Measurements from ENCODE around the gene TNNT3. TPM values are rescaled to one million over a fixed set of nuclear protein-coding genes. Genes with fewer than 3 reads are reported as not detected.
"Not testable (repeated sequence)": the region's sequence is repeated elsewhere in the genome, so short reads cannot be mapped to it uniquely, and the experiment has no call there.

Gene TNNT3
- total and polyA plus RNA-seq, 8 donors = 0.24 to 6.6 (median 1.1) TPM

DNA sequence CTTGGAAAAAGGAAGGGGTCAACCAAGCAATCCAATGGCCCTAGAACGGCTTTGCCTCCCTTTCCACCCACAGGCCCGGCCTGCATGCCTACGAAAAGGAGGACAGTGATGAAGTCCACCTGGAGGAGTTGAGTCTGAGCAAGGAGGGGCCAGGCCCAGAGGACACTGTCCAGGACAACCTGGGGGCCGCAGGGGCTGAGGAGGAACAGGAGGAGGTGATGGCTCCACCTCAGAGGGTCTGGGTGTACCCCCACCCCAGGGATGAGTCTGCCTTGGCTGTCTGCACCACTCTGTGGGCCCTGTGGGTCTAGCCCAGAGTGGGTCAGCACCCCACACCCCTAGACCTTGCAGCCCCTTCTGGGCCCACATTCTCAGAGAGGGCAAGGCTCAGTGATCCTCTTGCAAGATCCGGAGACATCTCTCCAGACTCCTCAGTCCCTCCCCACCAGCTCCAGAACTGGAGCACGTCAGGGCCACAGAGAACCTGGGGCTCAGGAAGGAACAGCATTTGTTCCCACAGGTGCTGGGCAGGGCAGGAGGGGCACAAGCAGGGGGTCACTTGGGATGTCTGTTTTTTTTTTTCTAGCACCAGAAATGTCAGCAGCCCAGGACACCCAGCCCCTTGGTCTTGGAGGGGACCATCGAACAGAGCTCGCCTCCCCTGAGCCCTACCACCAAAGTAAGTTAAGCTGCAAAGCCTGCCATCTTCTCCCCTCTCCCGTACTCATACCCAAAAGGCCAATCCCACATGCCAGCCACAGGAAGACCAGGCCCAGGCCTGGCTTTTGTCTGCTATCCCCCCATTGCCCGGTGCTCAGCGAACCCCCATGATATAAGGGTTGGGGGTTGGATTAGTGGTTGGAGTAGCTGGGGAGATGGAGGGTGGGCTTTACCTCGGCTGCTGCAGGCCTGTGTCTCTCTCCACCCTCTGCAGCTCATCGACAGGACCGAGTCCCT lies 35.9 kb upstream of the TNNT3 start:
- FAIRE-seq (no peak), ATAC-seq (no peak), DNase-seq (peak in 1 of 6 donors; percentile 56)
- no peaks in the 10 kb centered on the region for H3K27me3 ChIP-seq
- intact Hi-C loops (cut with DNase I) = loop anchor here in 1 of 3 donors (5.0 kb wide), 1 partner anchor 269 kb away; no protein-coding TSS in a partner anchor
- TF ChIP-seq, protein P1, sequence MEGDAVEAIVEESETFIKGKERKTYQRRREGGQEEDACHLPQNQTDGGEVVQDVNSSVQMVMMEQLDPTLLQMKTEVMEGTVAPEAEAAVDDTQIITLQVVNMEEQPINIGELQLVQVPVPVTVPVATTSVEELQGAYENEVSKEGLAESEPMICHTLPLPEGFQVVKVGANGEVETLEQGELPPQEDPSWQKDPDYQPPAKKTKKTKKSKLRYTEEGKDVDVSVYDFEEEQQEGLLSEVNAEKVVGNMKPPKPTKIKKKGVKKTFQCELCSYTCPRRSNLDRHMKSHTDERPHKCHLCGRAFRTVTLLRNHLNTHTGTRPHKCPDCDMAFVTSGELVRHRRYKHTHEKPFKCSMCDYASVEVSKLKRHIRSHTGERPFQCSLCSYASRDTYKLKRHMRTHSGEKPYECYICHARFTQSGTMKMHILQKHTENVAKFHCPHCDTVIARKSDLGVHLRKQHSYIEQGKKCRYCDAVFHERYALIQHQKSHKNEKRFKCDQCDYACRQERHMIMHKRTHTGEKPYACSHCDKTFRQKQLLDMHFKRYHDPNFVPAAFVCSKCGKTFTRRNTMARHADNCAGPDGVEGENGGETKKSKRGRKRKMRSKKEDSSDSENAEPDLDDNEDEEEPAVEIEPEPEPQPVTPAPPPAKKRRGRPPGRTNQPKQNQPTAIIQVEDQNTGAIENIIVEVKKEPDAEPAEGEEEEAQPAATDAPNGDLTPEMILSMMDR (IDR thresholded peaks at IDR 0.05) = no peak
- WGBS, 2 donors = 84 to 87% methylated on average over 14 of the region's 14 CpGs
- H3K4me3 ChIP-seq = no peak overlapping the region
- H3K9me3 ChIP-seq = no peaks in the 10 kb centered on the region
- H3K4me1 ChIP-seq = no peaks in the 10 kb centered on the region
- H3K36me3 ChIP-seq = no peaks in the 10 kb centered on the region
- no peak overlapping the region for H3K27ac ChIP-seq

DNA sequence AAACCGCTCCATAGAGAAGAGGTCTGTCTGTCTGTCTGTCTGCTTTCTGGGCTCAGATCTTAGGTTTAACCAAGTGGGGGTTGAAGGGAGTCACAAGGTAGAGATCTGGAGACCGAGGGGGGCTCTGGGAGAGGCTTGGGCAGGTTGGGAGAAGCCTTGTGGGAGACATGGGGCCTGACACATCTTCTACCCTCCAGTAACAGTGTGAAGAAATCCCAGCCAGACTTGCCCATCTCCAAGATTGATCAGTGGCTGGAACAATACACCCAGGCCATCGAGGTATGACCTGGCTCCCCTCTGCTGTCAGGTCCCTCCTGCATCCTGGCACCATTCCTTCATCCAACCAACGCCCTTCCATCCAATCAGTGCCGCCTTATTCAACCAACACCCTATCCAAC lies 35.2 kb upstream of the TNNT3 start:
- intact Hi-C loops (cut with DNase I) = loop anchor here in 1 of 3 donors (5.0 kb wide), 1 partner anchor 268 kb away; no protein-coding TSS in a partner anchor
- 87 to 88% methylated on average over 5 of the region's 5 CpGs for WGBS, 2 donors
- Histone ChIP-seq H3K36me3 (no peaks in the 10 kb centered on the region), H3K27ac (no peak overlapping the region), H3K9me3 (no peaks in the 10 kb centered on the region), H3K4me1 (no peaks in the 10 kb centered on the region), H3K4me3 (no peak overlapping the region), H3K27me3 (no peaks in the 10 kb centered on the region)
- DNase-seq (no peak), ATAC-seq (no peak), FAIRE-seq (no peak)
- TF ChIP-seq, protein P1 (IDR thresholded peaks at IDR 0.05) = no peak

DNA sequence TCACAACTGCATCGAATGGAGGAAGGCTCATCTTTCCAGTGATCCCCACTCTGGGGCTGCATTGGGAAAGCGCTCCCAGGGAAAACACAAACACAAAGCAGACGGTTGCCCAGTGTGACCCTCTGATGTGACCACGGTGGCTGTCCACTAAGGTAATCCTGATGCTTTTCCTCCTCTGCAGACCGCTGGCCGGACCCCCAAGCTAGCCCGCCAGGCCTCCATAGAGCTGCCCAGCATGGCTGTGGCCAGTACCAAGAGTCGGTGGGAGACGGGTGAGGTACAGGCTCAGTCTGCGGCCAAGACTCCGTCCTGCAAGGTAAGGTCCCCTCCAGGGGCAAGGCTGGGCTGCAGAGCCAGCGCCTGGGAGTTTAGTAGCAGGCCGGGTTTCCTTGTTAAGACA lies 33.0 kb upstream of the TNNT3 start:
- ATAC-seq; H3K27ac ChIP-seq; DNase-seq; H3K9me3 ChIP-seq; intact Hi-C loops (cut with DNase I); FAIRE-seq; H3K36me3 ChIP-seq; H3K4me1 ChIP-seq; H3K4me3 ChIP-seq; H3K27me3 ChIP-seq: not testable (repeated sequence)
- WGBS, 2 donors = 88 to 94% methylated on average over 13 of the region's 13 CpGs

DNA sequence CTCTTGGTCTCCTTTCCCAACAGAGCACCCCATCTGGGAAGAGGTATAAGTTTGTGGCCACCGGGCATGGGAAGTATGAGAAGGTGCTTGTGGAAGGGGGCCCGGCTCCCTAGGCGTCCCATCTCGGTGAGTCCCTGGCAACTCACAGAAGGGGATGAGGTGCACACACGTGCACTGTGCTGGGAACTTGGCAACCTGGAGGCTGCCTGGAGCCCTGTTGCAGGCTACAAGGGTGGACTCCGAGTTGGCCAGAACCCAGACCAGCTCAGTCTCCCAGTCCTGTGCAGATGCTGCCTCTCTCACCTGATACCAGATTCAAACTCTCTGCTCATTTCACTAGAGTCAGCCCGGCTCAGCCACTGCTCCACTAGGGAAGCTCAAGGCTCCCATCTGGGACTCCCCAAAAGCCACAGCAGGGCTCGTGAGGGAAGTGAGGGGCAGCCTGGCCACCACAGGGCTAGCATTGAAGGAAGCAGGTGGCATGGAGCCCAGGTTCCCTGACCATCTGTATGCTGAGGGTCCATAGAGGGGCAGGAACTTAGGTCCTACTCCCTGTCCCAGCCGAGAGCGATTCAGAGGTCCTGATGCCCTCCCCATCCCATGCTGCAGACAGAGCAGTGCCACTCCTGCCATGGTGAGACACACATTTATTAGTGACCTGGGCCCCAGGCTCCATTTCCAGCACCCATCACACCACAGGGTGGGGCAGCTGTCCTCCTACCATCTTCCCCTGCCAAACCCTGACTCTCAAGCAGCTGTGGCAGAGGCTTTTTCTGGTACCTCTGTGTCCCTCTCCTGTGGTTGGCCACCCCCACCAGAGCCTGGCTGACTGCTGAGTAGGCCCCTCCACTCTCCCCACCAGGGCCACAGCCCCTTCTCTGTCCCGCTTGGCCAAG lies 31.8 kb upstream of the TNNT3 start:
- H3K27ac ChIP-seq = no peak overlapping the region
- TF ChIP-seq, protein P1 (IDR thresholded peaks at IDR 0.05) = no peak
- no peak overlapping the region for H3K4me3 ChIP-seq
- H3K9me3 ChIP-seq = no peaks in the 10 kb centered on the region
- intact Hi-C loops (cut with DNase I) = no loop called here
- peak in 3 of 6 donors; percentile 28 to 62 (median 41) for DNase-seq
- no peaks in the 10 kb centered on the region for H3K4me1 ChIP-seq
- H3K36me3 ChIP-seq = no peaks in the 10 kb centered on the region
- no peaks in the 10 kb centered on the region for H3K27me3 ChIP-seq
- peak; percentile 36 to 48 (median 43) for ATAC-seq
- 64 to 79% methylated on average over 11 of the region's 11 CpGs for WGBS, 2 donors
- no peak for FAIRE-seq

DNA sequence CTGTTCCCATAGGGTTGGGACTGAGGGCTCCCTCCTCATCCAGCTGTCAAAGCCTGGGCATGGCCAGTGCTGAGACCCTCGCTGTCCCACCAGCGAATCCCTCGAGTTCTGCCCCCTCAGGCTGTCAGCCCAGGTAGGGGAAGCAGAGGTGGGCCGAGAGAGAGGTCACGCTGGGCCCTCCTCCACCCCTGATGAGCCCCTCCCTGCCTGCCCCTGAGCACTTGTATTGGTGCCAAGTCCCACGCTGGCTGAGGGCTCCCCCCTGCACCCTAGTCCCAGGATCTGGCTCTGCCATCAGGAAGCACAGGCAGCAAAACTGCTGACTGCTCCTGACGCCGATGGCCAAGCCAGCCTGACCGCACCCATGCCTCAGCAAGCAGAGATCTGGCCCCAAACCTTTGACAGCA lies 31.2 kb upstream of the TNNT3 start:
- H3K4me3 ChIP-seq = no peak overlapping the region
- H3K27ac ChIP-seq = no peak overlapping the region
- no peaks in the 10 kb centered on the region for H3K4me1 ChIP-seq
- TF ChIP-seq, protein P1 (IDR thresholded peaks at IDR 0.05) = no peak
- no peaks in the 10 kb centered on the region for H3K27me3 ChIP-seq
- peak in 3 of 6 donors; percentile 45 to 64 (median 55) for DNase-seq
- FAIRE-seq = no peak
- 72 to 77% methylated on average over 9 of the region's 9 CpGs for WGBS, 2 donors
- no peaks in the 10 kb centered on the region for H3K36me3 ChIP-seq
- ATAC-seq = no peak
- intact Hi-C loops (cut with DNase I) = no loop called here
- no peaks in the 10 kb centered on the region for H3K9me3 ChIP-seq

Measured in pancreas (tissue), 10 donors.